Spleen (tissue), 7 donors: ENCODE measurements around the gene PITPNB.

ENCODE experiments used
- POLR2A ChIP-seq, 3 donors: fragments of 450-650 bp; IDR thresholded peaks; one replicate each; pipeline ENCODE4 v1.5.1; 2017; ENCODE audit warnings: antibody characterized with exemption in 3 of 3, mild to moderate bottlenecking in 1 of 3
- POLR2AphosphoS5 ChIP-seq, 3 donors: sonication (generic); formaldehyde crosslinking; IDR thresholded peaks; one replicate each; pipeline ENCODE4 v1.5.1; 2017; ENCODE audit warnings: antibody characterized with exemption in 3 of 3
- TF ChIP-seq, protein P1 (sequence below), 11 experiments: fragments of 200-600 bp in 7 of 11; fragments of 450-650 bp in 4 of 11; sonication (generic) in 4 of 11; IDR thresholded peaks in 8 of 11; conservative IDR thresholded peaks in 3 of 11; 1 replicate in 7 of 11; 2 replicates in 4 of 11; pipeline versions ENCODE4 v1.4.0 to v1.8.0; 2016 to 2021; ENCODE audit warnings: antibody characterized with exemption in 11 of 11, inconsistent platforms in 4 of 11, mild to moderate bottlenecking in 1 of 11
- donor health status: DM: no; HTN: no; CAD: no; lungs with moderate emphysema.
- donor health status: DM: no; HTN: no; CAD: no.
- donor health status: DM: no; HTN: no; CAD: no.

DNA sequence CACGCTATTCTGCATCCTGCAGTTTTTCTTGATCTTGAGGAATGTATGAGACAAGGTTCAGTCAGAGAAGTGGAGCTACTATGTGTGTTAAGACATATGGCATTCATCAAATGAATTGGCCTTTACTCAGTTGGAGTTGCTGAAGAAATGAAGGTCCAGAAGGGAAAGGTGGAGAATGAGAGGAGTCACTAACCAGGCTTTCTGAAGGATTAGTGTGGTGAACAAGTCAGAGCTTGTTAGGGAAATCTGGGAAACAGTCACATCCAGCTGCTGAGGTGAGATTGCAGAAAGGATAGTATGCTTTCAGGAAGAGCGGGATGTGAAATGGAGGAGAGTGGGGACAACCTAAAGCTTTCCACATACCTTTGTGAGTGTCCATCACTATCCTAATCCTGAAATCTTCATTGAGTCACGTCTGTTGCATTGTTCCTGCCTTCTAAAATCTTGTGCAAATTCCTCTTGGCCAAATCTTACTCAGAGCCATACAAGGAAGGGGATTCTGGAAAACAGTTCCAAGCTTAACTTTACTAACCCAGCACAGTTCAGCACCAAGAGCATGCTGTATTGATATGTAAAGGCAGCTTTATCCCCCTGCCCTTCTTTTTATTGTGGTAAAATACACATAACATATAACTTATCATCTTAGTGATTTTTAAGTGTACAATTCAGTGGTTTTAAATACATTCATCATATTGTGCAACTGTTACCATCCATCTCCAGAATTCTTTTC, 11.4 kb upstream of the PITPNB start:
- TF ChIP-seq POLR2A (IDR thresholded peaks at IDR 0.05) (no peak), POLR2AphosphoS5 (IDR thresholded peaks at IDR 0.05) (no peak)
- TF ChIP-seq, protein P1, sequence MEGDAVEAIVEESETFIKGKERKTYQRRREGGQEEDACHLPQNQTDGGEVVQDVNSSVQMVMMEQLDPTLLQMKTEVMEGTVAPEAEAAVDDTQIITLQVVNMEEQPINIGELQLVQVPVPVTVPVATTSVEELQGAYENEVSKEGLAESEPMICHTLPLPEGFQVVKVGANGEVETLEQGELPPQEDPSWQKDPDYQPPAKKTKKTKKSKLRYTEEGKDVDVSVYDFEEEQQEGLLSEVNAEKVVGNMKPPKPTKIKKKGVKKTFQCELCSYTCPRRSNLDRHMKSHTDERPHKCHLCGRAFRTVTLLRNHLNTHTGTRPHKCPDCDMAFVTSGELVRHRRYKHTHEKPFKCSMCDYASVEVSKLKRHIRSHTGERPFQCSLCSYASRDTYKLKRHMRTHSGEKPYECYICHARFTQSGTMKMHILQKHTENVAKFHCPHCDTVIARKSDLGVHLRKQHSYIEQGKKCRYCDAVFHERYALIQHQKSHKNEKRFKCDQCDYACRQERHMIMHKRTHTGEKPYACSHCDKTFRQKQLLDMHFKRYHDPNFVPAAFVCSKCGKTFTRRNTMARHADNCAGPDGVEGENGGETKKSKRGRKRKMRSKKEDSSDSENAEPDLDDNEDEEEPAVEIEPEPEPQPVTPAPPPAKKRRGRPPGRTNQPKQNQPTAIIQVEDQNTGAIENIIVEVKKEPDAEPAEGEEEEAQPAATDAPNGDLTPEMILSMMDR (IDR thresholded peaks at IDR 0.05 in 8 of 11, conservative IDR thresholded peaks at IDR 0.05 in 3 of 11): no peak
